Thyroid gland (tissue), 4 donors: ENCODE results near the gene FCRLB.
"Not testable (repeated sequence)": the region's sequence is repeated elsewhere in the genome, so short reads cannot be mapped to it uniquely, and the experiment has no call there.

ENCODE experiments used
- CTCF ChIP-seq, 6 experiments: fragments of 200-600 bp in 3 of 6; fragments of 450-650 bp in 3 of 6; sonication (generic) in 3 of 6; IDR thresholded peaks; one replicate each; pipeline ENCODE4 v1.5.1; 2016 to 2019; ENCODE audit warnings: antibody characterized with exemption in 6 of 6, mild to moderate bottlenecking in 2 of 6, inconsistent platforms in 1 of 6, moderate library complexity in 1 of 6
- POLR2A ChIP-seq, 2 donors: fragments of 450-650 bp; IDR thresholded peaks; one replicate each; pipeline ENCODE4 v1.6.1; 2017; ENCODE audit warnings: antibody characterized with exemption in 2 of 2, mild to moderate bottlenecking in 2 of 2, moderate library complexity in 1 of 2

GRCh38 chr1:161674908-161675307 lies 46.4 kb upstream of the FCRLB start:
- TF ChIP-seq CTCF, POLR2A (IDR thresholded peaks at IDR 0.05): not testable (repeated sequence)
